ENCODE results near the gene PCDHB12. TPM values are rescaled to one million over a fixed set of nuclear protein-coding genes. Genes with fewer than 3 reads are reported as not detected.
"Not testable (repeated sequence)": the region's sequence is repeated elsewhere in the genome, so short reads cannot be mapped to it uniquely, and the experiment has no call there.

Gene PCDHB12
- total RNA-seq, 1 donor from 2014 or later = 12.6 TPM

DNA sequence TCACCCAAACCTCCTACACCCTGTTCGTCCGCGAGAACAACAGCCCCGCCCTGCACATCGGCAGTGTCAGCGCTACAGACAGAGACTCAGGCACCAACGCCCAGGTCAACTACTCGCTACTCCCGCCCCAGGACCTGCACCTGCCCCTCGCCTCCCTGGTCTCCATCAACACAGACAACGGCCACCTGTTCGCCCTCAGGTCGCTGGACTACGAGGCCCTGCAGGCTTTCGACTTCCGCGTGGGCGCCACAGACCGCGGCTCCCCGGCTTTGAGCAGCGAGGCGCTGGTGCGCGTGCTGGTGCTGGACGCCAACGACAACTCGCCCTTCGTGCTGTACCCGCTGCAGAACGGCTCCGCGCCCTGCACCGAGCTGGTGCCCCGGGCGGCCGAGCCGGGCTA is 7.4 kb upstream of the PCDHB12 start:
- DNase-seq (ENCODE audit: low spot score in 2 of 2); FAIRE-seq: not testable (repeated sequence)

DNA sequence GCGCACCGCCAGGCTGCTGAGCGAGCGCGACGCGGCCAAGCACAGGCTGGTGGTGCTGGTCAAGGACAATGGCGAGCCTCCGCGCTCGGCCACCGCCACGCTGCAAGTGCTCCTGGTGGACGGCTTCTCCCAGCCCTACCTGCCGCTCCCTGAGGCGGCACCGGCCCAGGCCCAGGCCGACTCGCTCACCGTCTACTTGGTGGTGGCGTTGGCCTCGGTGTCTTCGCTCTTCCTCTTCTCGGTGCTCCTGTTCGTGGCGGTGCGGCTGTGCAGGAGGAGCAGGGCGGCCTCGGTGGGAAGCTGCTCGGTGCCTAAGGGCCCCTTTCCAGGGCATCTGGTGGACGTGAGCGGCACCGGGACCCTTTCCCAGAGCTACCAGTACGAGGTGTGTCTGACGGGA is 6.9 kb upstream of the PCDHB12 start:
- DNase-seq (ENCODE audit: low spot score in 2 of 2); FAIRE-seq: not testable (repeated sequence)

DNA sequence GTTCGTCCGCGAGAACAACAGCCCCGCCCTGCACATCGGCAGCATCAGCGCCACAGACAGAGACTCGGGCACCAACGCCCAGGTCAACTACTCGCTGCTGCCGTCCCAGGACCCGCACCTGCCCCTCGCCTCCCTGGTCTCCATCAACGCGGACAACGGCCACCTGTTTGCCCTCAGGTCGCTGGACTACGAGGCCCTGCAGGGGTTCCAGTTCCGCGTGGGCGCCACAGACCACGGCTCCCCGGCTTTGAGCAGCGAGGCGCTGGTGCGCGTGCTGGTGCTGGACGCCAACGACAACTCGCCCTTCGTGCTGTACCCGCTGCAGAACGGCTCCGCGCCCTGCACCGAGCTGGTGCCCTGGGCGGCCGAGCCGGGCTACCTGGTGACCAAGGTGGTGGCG is 1.8 kb downstream of the PCDHB12 start:
- FAIRE-seq; DNase-seq (ENCODE audit: low spot score in 2 of 2): not testable (repeated sequence)

DNA sequence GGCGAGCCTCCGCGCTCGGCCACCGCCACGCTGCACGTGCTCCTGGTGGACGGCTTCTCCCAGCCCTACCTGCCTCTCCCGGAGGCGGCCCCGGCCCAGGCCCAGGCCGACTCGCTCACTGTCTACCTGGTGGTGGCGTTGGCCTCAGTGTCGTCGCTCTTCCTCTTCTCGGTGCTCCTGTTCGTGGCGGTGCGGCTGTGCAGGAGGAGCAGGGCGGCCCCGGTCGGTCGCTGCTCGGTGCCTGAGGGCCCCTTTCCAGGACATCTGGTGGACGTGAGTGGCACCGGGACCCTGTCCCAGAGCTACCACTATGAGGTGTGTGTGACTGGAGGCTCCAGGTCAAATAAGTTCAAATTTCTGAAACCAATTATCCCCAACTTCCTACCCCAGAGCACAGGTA is 2.3 kb downstream of the PCDHB12 start:
- not testable (repeated sequence) for FAIRE-seq; DNase-seq (ENCODE audit: low spot score in 2 of 2)

DNA sequence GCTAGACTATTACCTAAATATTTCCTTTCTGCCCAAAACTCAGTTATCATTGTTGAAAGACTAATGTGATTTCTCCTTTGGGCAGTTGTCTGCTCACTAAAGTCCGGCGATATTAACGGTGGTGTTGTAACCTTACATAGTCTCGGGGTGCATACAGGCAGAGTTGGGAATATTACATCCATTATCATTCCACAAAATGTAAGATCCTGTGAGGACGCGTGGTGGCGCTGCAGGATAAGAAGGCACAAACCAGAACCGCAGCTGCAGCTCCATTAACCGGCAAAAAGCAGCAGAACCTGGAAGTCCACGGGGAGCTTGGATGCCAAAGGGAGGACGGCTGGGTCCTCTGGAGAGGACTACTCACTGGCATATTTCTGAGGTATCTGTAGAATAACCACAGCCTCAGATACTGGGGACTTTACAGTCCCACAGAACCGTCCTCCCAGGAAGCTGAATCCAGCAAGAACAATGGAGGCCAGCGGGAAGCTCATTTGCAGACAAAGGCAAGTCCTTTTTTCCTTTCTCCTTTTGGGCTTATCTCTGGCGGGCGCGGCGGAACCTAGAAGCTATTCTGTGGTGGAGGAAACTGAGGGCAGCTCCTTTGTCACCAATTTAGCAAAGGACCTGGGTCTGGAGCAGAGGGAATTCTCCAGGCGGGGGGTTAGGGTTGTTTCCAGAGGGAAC is 5.3 kb downstream of the PCDHB12 start, which contains the start of gene PCDHB13:
TSS of gene PCDHB13 (plus strand) at position 264 of the 684 bp plus-strand sequence. CDS start at position 469, 205 bp downstream.
- not testable (repeated sequence) for FAIRE-seq; DNase-seq (ENCODE audit: low spot score in 2 of 2)

DNA sequence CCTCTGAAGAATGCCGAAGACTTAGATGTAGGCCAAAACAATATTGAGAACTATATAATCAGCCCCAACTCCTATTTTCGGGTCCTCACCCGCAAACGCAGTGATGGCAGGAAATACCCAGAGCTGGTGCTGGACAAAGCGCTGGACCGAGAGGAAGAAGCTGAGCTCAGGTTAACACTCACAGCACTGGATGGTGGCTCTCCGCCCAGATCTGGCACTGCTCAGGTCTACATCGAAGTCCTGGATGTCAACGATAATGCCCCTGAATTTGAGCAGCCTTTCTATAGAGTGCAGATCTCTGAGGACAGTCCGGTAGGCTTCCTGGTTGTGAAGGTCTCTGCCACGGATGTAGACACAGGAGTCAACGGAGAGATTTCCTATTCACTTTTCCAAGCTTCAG is 6.1 kb downstream of the PCDHB12 start:
- not testable (repeated sequence) for DNase-seq (ENCODE audit: low spot score in 2 of 2); FAIRE-seq

DNA sequence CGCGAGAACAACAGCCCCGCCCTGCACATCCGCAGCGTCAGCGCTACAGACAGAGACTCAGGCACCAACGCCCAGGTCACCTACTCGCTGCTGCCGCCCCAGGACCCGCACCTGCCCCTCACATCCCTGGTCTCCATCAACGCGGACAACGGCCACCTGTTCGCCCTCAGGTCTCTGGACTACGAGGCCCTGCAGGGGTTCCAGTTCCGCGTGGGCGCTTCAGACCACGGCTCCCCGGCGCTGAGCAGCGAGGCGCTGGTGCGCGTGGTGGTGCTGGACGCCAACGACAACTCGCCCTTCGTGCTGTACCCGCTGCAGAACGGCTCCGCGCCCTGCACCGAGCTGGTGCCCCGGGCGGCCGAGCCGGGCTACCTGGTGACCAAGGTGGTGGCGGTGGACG is 7.0 kb downstream of the PCDHB12 start:
- not testable (repeated sequence) for FAIRE-seq

DNA sequence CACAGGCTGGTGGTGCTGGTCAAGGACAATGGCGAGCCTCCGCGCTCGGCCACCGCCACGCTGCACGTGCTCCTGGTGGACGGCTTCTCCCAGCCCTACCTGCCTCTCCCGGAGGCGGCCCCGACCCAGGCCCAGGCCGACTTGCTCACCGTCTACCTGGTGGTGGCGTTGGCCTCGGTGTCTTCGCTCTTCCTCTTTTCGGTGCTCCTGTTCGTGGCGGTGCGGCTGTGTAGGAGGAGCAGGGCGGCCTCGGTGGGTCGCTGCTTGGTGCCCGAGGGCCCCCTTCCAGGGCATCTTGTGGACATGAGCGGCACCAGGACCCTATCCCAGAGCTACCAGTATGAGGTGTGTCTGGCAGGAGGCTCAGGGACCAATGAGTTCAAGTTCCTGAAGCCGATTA is 7.5 kb downstream of the PCDHB12 start:
- FAIRE-seq; DNase-seq (ENCODE audit: low spot score in 2 of 2): not testable (repeated sequence)

More for the DNA sequence above, 7.0 kb downstream of the PCDHB12 start:
- DNase-seq (ENCODE audit: low spot score in 2 of 2) = not testable (repeated sequence)

DNA sequence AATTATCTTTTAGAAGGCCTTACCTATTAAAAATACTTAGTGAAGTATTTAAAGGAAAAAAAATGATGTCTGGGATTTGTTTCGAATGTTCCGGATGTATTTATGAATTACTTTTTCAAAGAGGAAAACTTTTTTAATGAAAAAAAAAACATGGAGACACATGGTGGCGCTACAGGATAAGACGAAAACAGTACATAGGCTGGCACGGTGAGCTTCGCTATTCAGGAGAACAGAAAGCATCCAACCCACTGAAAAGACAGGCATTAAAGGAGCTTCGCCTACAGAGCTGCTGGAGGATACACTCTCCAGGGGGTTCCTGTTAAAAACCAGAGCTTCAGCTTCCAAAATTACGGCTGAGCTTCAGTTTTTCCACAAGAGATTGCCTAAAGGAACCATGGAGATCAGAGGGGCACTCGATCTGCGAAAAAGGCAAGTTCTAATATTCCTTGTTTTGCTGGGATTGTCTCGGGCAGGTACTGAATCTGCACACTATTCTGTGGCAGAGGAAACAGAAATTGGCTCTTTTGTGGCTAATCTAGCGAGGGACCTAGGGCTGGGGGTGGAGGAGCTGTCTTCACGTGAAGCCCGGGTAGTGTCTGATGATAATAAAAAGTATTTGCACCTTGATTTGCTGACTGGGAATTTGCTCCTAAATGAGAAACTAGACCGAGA is 14.7 kb downstream of the PCDHB12 start, which contains the start of gene PCDHB14:
TSS of gene PCDHB14 (plus strand) at position 232 of the 672 bp plus-strand sequence. CDS start at position 395, 163 bp downstream.
- DNase-seq (ENCODE audit: low spot score in 2 of 2) = no peak

DNA sequence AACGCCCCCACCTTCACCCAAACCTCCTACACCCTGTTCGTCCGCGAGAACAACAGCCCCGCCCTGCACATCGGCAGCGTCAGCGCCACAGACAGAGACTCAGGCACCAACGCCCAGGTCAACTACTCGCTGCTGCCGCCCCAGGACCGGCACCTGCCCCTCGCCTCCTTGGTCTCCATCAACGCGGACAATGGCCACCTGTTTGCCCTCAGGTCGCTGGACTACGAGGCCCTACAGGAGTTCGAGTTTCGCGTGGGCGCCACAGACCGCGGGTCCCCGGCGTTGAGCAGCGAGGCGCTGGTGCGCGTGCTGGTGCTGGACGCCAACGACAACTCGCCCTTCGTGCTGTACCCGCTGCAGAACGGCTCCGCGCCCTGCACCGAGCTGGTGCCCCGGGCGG is 16.3 kb downstream of the PCDHB12 start:
- not testable (repeated sequence) for DNase-seq (ENCODE audit: low spot score in 2 of 2); FAIRE-seq

More for the DNA sequence above, 14.7 kb downstream of the PCDHB12 start, which contains the start of gene PCDHB14:
- no peak for FAIRE-seq

DNA sequence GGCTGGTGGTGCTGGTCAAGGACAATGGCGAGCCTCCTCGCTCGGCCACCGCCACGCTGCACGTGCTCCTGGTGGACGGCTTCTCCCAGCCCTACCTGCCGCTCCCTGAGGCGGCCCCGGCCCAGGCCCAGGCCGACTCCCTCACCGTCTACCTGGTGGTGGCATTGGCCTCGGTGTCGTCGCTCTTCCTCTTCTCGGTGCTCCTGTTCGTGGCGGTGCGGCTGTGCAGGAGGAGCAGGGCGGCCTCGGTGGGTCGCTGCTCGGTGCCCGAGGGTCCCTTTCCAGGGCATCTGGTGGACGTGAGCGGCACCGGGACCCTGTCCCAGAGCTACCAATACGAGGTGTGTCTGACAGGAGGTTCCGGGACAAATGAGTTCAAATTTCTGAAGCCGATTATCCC is 16.9 kb downstream of the PCDHB12 start:
- not testable (repeated sequence) for DNase-seq (ENCODE audit: low spot score in 2 of 2); FAIRE-seq

DNA sequence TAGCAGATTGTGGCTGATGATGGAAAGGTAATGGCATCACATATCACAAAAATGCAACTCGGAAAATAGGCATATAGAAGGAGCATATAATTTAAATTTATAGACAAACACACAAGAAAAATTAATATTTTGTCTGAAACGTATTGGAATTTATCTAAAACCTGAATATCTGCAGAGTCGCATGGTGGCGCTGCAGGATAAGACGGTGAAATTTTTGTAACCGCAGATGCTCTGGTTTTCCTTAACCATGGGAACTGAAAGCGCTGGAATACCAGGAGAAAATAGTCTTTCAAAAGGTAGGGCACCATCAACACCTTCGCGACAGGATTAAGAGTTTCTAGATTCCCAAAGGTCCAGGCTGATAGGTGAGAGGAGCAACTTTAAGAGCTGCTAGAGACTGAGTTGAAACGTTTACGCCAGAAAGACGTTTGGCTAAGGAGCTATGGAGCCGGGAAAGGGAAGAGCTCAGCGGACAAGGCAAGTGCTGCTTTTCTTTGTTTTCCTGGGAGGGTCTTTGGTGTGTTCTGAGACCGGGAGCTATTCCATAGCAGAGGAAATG is 25.7 kb downstream of the PCDHB12 start:
- no peak for DNase-seq (ENCODE audit: low spot score in 2 of 2)
- no peak for FAIRE-seq

DNA sequence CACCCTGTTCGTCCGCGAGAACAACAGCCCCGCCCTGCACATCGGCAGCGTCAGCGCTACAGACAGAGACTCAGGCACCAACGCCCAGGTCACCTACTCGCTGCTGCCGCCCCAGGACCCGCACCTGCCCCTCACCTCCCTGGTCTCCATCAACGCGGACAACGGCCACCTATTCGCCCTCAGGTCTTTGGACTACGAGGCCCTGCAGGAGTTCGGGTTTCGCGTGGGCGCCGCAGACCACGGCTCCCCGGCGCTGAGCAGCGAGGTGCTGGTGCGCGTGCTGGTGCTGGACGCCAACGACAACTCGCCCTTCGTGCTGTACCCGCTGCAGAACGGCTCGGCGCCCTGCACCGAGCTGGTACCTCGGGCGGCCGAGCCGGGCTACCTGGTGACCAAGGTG is 27.4 kb downstream of the PCDHB12 start:
- FAIRE-seq; DNase-seq (ENCODE audit: low spot score in 2 of 2): not testable (repeated sequence)

DNA sequence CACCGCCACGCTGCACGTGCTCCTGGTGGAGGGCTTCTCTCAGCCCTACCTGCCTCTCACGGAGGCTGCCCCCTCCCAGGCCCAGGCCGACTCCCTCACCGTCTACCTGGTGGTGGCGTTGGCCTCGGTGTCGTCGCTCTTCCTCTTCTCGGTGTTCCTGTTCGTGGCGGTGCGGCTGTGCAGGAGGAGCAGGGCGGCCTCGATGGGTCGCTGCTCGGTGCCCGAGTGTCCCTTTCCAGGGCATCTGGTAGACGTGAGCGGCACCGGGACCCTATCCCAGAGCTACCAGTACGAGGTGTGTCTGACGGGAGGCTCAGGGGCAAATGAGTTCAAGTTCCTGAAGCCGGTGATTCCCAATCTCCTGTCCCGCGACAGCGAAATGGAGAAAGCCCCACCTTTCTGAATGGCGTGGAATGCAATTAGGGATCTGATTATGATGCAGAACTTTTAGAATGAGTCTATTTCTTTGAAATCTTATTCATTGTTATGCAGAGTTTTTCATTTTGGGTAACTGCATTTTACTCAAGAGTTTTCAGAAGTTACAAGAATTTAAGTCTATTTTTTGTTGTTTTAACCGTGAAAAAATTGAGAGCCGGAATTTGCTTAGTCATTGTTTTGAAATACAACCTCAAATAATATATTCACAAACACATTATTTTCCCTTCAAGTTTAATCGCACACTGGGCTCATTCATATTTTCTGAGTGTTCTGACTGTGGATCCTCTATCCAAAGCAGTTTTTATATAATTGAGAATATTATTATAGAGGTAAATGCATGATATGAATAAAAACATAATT is 28.2 kb downstream of the PCDHB12 start:
- DNase-seq (ENCODE audit: low spot score in 2 of 2) = no peak
- no peak for FAIRE-seq

DNA sequence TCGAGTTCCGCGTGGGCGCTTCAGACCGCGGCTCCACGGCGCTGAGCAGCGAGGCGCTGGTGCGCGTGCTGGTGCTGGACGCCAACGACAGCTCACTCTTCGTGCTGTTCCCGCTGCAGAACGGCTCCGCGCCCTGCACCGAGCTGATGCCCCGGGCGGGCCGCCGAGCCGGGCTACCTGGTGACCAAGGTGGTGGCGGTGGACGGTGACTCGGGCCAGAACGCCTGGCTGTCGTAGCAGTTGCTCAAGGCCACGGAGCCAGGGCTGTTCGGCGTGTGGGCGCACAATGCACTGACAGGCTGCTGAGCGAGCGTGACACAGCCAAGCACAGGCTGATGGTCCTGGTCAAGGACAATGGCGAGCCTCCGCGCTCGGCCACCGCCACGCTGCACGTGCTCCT is 33.0 kb downstream of the PCDHB12 start:
- DNase-seq (ENCODE audit: low spot score in 2 of 2) (no peak), FAIRE-seq (no peak)

DNA sequence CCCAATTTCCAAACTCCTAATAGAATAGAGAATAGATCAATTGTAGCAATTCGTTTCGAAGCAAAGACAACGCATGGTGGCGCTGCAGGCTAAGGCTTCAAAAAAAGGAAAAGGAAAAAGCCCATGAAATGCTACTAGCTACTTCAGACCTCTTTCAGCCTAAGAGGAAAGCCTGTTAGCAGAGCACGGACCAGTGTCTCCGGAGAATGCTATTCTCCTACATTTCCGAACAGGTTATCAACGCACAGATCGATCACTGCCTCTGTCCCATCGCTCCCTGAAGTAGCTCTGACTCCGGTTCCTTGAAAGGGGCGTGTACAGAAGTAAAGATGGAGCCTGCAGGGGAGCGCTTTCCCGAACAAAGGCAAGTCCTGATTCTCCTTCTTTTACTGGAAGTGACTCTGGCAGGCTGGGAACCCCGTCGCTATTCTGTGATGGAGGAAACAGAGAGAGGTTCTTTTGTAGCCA is 36.8 kb downstream of the PCDHB12 start, which contains the start of gene PCDHB15:
TSS of gene PCDHB15 (plus strand) at position 146 of the 468 bp plus-strand sequence. CDS start at position 330, 184 bp downstream.
- no peak for DNase-seq (ENCODE audit: low spot score in 2 of 2)
- FAIRE-seq = no peak

DNA sequence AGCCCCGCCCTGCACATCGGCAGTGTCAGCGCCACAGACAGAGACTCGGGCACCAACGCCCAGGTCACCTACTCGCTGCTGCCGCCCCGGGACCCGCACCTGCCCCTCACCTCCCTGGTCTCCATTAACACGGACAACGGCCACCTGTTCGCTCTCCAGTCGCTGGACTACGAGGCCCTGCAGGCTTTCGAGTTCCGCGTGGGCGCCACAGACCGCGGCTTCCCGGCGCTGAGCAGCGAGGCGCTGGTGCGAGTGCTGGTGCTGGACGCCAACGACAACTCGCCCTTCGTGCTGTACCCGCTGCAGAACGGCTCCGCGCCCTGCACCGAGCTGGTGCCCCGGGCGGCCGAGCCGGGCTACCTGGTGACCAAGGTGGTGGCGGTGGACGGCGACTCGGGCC is 38.5 kb downstream of the PCDHB12 start:
- DNase-seq (ENCODE audit: low spot score in 2 of 2); FAIRE-seq: not testable (repeated sequence)

DNA sequence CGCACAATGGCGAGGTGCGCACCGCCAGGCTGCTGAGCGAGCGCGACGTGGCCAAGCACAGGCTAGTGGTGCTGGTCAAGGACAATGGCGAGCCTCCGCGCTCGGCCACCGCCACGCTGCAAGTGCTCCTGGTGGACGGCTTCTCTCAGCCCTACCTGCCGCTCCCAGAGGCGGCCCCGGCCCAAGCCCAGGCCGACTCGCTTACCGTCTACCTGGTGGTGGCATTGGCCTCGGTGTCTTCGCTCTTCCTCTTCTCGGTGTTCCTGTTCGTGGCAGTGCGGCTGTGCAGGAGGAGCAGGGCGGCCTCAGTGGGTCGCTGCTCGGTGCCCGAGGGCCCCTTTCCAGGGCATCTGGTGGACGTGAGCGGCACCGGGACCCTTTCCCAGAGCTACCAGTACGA is 38.9 kb downstream of the PCDHB12 start:
- not testable (repeated sequence) for FAIRE-seq

DNA sequence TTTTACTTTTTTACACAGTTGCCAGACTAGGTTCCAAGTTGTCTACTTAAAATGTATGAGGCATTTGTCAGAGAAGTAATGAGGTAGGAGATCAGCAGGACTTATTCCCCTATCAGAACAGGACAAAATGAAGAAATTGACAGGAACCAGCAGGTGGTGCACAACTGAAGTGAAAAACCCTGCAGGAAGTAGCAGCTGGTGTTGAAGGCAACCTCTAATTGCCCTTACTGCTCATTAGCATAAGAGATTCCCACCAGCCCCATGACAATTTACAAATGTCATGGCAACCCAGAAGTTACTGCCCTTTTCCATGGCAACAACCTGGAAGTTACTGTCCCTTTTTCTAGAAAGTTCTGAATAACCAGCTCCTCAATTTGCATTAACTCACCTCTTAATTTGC is 42.1 kb downstream of the PCDHB12 start:
- DNase-seq (ENCODE audit: low spot score in 2 of 2) = no peak
- no peak for FAIRE-seq

More for the DNA sequence above, 38.9 kb downstream of the PCDHB12 start:
- not testable (repeated sequence) for DNase-seq (ENCODE audit: low spot score in 2 of 2)

DNA sequence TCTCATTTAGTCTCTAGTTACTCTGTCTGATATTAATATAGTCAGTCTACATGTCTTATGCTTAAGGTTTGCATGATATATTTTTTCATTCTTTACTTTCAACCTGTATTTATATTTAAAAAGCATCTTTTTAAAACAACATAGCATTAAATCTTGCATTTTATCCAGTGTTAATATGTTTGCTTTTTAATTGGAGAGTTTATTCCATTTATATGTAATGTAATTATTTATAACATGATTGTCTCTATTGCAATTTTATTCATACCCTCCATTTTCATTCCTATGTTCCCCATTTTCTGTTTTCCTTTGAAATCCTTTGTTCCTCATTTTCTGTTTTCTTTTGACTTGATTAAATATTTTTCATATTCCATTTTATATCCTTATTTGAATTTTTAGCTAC is 49.9 kb downstream of the PCDHB12 start:
- DNase-seq (ENCODE audit: low spot score in 2 of 2) = no peak
- no peak for FAIRE-seq

Measured in frontal cortex (tissue), 4 donors.